ENCODE results near the gene UGT1A7. TPM values are rescaled to one million over a fixed set of nuclear protein-coding genes. Genes with fewer than 3 reads are reported as not detected.

Gene UGT1A7
- total RNA-seq, 1 donor from 2014 or later, result not detected

DNA sequence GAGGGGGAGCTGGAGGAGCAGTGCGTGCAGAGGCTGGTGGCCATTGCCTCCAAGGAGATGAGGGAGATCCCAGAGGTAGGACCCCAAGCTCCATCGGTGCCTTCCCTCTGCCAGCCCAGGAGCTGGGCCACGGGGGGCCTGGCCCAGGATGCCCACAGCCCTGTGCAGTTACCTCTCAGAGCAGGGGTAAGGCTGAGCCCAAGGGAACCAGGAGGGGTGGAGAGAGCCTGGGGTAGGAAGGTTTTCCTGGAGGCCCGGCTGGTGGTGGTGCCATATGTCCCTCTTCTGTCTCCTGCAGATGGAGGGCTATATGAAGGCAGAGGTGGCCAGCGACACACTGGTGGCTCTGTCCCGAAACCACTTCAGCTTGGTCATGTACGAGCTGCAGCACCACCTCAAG is 107.9 kb downstream of the UGT1A7 start:
- intact Hi-C loops (cut with DNase I), result no loop called here
- no peak for DNase-seq (ENCODE audit: missing footprints)

DNA sequence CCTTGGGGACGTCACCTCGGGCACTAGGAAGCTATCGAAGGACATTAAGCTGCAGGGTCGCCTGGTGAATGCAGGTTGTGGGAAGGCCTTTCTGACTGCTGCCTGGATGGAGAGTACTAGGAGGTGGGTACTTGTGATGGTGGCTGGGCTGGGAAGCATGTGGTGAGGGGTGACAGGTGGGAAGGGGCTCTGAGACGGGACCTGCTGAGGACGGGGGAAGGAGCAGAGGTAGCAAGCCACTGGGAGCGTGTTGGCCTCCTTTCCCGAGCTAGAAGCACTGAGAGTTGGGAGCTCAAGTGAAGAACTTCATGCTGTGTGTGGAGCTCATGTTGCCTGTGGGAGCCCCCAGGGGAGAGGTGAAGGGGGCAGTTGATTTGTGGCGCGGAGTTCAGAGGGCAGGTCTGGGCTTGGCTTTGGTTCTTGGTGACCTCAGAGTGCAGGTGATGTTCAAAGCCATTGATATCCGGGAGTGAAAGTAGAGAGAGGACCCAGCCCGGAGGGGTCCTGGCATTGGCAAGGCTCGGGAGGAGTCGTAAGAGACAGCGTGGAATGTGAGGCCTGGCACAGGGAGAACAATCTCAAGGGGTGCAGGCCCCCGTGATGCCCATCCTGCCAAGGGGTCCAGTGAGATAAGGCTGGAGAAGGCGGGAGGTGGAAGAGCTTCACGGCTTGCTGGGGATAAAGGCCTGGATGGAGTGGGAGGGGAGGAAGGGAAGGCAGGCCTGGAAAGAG is 109.6 kb downstream of the UGT1A7 start:
- intact Hi-C loops (cut with DNase I), result no loop called here
- DNase-seq (ENCODE audit: missing footprints) (no peak), ATAC-seq (no peak)

More for the DNA sequence above, 107.9 kb downstream of the UGT1A7 start:
- ATAC-seq, result no peak

DNA sequence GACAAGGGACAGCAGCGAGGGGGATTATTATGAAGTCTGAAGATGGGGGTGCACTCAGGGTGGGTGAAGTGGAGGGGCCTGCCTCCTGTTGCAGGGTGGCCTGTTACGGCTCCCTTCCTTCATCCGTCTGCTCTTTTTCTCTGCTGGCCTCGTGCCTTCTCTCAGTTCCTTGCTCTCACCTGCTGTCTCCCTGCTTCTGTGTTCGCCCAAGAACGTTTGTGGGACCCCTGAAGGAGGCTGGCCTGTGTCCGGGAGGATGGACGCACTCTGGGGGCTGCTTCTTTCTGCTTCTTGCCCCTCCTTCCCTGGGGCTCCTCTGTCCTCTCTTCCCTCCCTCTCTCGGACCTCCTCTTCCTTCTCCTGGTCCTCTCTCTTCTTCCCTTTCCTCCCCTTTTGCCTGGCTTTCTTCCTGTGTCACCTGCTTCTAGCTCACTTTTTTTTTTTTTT is 110.2 kb downstream of the UGT1A7 start:
- intact Hi-C loops (cut with DNase I), result no loop called here
- DNase-seq (ENCODE audit: missing footprints) (no peak), ATAC-seq (no peak)

- no peak for DNase-seq (ENCODE audit: missing footprints)
- ATAC-seq, result no peak
- intact Hi-C loops (cut with DNase I), result no loop called here
Measured at GRCh38 chr2:233792720-233793119, 111.0 kb downstream of the UGT1A7 start.

DNA sequence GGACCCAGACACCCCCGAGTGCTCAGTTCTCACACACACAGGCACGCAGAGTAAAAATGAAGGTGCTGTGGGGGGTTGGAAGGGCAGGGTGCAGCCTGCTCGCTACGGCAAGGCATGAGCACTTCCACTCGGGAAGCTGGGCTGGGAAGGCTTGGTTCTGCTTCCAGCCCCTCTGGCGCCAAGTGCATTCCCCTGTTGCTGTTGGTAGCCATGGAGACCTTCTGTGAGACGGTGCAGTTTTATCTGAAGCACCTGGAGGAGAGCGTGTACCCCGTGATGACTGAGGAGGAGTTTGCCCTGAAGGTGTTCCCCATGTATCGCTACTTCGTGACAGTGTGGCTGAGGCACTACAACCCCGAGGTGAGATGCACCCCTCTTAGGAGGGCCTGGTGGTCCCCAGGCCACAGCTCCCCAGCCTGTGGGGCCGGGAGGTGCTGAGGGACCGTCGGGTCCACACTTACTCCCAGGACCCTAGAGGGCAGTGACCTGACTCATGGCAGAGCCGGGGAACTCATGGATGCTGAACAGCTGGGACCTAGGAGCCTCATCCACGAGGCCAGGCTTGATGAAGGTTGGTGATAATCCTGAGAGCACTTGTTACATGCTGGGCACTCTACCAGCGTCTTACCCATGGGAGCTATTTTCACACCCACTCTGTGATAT is 111.9 kb downstream of the UGT1A7 start:
- no peak for ATAC-seq
- intact Hi-C loops (cut with DNase I), result no loop called here
- DNase-seq (ENCODE audit: missing footprints), result no peak

DNA sequence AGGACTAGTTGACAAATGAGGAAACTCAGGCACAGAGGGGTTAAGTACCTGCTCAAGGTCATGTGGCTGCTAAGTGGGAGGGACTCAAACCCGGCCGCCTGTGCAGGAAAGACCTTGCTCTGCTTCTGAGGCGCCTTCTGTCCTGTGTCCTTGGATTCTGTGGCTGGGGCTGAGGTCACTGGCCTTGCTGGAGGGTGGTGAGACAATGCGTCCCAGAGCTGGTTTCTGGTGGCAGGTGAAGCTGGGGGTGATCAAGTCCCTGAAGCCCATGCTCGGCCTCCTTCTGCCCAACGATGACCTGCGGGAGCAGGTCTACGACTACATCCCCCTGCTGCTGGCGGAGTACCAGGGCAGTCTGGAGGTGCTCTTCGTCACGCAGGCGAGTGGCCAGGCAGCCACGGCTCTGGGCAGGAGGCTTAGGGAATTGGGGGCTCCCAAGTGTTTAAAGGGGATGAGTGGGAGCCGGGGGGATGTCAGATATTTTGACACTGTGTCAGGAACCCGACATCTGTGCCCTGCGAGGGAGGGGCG is 112.5 kb downstream of the UGT1A7 start:
- DNase-seq (ENCODE audit: missing footprints), result no peak
- intact Hi-C loops (cut with DNase I), result no loop called here
- no peak for ATAC-seq

DNA sequence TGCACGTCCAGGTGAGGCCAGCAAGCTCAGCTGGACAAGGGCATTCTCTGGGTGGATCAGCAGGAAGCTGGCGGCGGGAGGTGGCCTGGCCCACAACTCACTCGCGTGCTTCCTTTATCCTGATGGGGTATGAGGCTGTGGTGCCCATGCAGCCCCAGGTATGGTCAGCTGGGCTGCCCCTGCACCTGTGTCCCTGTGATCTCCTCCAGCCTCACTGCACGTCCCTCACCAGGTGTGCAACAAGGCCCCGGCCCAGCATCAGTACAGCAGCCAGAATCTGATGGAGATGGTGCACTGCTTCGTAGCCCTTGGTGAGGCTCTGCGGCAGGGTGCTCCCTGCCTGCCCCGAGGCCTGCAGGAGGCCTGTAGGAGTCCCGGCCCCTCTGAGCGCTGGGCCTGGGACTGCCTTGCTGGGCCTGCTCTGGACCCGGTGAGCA is 114.1 kb downstream of the UGT1A7 start:
- ATAC-seq, result no peak
- DNase-seq (ENCODE audit: missing footprints), result no peak
- intact Hi-C loops (cut with DNase I), result no loop called here

DNA sequence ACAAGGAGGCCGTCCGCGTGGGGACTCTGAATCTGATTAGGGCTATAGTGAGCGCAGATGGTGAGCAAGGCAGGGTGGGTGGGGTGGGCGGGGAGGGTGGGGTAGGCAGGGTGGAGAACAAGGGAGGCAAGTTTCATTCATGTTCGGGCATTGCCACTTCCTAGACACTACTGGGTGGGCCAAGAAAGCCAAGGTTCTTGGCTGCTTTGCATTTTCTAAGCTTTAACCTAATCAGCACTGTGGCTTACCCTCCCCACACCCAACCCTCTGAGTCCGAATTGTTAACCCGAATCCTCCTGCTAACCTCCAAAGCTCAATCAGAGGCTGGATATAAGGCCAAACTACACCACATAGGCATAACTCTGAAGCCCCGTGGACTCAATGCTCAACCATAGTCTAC is 114.6 kb downstream of the UGT1A7 start:
- intact Hi-C loops (cut with DNase I), result no loop called here
- DNase-seq (ENCODE audit: missing footprints), result no peak
- no peak for ATAC-seq

- ATAC-seq (no peak), DNase-seq (ENCODE audit: missing footprints) (no peak)
- intact Hi-C loops (cut with DNase I), result no loop called here
Measured at GRCh38 chr2:233798335-233799086, 116.8 kb downstream of the UGT1A7 start.

DNA sequence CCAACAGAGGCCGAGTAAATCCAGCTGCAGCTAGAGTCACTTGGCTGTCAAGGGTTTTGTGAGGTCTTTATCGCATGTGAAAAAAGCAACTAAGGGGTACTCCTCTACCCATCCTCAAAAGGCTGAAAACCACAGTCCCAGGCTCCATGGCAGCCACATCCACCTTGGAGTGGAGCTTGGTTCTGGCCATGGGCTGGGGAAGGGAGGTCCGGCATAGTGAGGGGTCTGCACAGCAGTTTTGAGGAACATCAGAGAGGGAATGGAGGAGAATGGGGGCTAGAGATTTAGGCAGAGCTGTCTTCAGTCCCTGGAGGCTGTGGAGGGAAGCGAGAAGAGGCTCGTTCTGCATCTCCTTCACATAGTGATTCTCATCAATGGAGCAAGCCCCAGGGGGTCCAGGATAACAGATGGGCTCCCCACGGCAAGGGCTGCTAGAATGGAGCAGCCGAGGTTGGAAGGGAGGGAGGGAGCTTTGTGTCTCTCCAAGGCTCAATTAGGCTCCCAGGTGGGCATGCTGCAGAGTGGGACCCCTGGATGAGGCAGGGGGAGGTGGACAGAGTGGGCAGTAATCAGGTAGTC is 117.5 kb downstream of the UGT1A7 start:
- ATAC-seq, result no peak
- intact Hi-C loops (cut with DNase I), result no loop called here
- no peak for DNase-seq (ENCODE audit: missing footprints)

GRCh38 chr2:233799716-233800115 is 118.0 kb downstream of the UGT1A7 start:
- intact Hi-C loops (cut with DNase I), result no loop called here
- ATAC-seq (no peak), DNase-seq (ENCODE audit: missing footprints) (no peak)

- intact Hi-C loops (cut with DNase I), result no loop called here
- ATAC-seq (no peak), DNase-seq (ENCODE audit: missing footprints) (no peak)
Measured at GRCh38 chr2:233800208-233800607, 118.5 kb downstream of the UGT1A7 start.

GRCh38 chr2:233801357-233802131 is 119.8 kb downstream of the UGT1A7 start:
- DNase-seq (ENCODE audit: missing footprints) (no peak), ATAC-seq (no peak)

GRCh38 chr2:233802132-233802815 is 120.6 kb downstream of the UGT1A7 start:
- intact Hi-C loops (cut with DNase I), result no loop called here
- DNase-seq (ENCODE audit: missing footprints) (no peak), ATAC-seq (no peak)

More at GRCh38 chr2:233801357-233802131, 119.8 kb downstream of the UGT1A7 start:
- intact Hi-C loops (cut with DNase I), result no loop called here

GRCh38 chr2:233803292-233803911 is 121.7 kb downstream of the UGT1A7 start:
- intact Hi-C loops (cut with DNase I), result no loop called here
- DNase-seq (ENCODE audit: missing footprints), result no peak

GRCh38 chr2:233803994-233804393 is 122.3 kb downstream of the UGT1A7 start:
- ATAC-seq (no peak), DNase-seq (ENCODE audit: missing footprints) (no peak)
- intact Hi-C loops (cut with DNase I), result no loop called here

More at GRCh38 chr2:233803292-233803911, 121.7 kb downstream of the UGT1A7 start:
- no peak for ATAC-seq

DNA sequence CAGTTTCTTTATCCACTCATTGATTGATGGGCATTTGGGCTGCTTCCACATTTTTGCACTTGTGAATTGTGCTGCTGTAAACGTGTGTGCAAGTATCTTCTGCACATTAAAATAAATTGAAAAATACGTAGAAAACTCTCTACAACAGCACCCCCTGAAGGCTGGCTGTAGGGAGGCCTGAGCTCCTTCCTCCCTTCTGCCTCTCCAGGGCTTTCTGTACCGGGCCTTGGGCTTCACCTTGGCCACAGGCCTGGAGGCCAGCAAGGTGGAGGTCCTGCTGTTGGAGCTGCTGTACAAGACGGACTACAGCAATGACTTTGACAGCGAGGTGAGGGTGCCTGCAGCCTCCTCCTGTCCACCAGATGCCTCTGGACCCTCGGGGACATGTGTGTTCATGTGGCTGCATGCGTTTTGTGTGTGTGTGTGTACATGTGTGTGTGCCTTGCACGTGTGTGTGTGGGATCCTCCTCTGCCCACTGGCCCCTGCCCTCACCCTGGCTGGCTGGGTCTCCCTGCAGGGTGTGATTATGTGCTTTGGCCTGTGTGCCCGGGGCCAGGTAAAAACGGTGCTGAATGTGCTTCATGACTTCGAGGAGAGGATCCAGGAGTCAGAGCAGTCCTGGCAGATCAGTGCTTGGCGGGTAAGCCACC is 125.6 kb downstream of the UGT1A7 start:
- no peak for ATAC-seq
- DNase-seq (ENCODE audit: missing footprints), result no peak
- intact Hi-C loops (cut with DNase I), result no loop called here
